Right ventricle myocardium superior (tissue), 1 donor: ENCODE measurements around the gene NEK4. TPM values are rescaled to one million over a fixed set of nuclear protein-coding genes. Genes with fewer than 3 reads are reported as not detected.

Source experiments
- ATAC-seq: fragments of 200-7000 bp; cut with Tn5 transposase; one replicate; pipeline ENCODE4 v1.9.1; 2020; ENCODE audit warnings: mild to moderate bottlenecking; ENCODE audit not compliant: poor library complexity
- DNase-seq: peaks from one replicate; pipeline ENCODE4 v3.0.0-alpha.2; 2020
- intact Hi-C: fragments of 100-400 bp; cut with DNase I; formaldehyde crosslinking; loops from one replicate; pipeline ENCODE4 v1.11.2; 2022
- total RNA-seq: library from RNA; stranded (reverse); fragmentation: NEBNext Ultra II Directional; extraction: Animal tissue kit (Norgen Biotek cat#: 25700); gene quantifications from one replicate; pipeline ENCODE4 v1.2.1, GENCODE V29; 2021
- donor health status: DM: no; HTN: yes; CAD: no; lungs with severe emphysema.

NEK4 gene
- total RNA-seq, 1 donor from 2014 or later, result 19.5 TPM

DNA sequence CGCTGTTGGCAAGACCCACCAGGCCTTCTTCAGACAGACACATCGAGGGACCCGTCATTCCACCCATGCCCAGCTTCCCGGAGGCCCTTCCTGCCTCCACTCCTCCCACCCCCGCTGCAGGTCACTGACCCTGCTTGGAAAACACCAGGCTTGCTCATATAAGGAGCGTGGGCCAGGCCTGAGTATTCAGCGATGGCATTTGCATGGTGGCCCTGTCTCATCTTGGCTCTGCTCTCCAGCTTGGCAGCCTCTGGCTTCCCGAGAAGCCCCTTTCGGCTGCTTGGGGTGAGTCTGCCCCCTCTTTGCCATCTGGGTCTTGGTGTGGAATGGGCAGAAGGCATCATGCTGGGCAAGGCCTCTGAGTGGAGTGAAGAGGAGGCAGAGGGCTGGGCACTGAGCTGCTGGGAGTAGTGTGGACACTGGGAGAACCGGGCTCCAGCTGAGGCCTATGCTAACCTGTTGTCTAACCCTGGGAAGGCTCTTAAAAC is 23.9 kb upstream of the NEK4 start, which contains the start of gene ITIH3:
TSS of gene ITIH3 (plus strand) at position 185 of the 488 bp plus-strand sequence. CDS start at position 193, 8 bp downstream.
- intact Hi-C loops, result no loop called here
- DNase-seq, result no peak

DNA sequence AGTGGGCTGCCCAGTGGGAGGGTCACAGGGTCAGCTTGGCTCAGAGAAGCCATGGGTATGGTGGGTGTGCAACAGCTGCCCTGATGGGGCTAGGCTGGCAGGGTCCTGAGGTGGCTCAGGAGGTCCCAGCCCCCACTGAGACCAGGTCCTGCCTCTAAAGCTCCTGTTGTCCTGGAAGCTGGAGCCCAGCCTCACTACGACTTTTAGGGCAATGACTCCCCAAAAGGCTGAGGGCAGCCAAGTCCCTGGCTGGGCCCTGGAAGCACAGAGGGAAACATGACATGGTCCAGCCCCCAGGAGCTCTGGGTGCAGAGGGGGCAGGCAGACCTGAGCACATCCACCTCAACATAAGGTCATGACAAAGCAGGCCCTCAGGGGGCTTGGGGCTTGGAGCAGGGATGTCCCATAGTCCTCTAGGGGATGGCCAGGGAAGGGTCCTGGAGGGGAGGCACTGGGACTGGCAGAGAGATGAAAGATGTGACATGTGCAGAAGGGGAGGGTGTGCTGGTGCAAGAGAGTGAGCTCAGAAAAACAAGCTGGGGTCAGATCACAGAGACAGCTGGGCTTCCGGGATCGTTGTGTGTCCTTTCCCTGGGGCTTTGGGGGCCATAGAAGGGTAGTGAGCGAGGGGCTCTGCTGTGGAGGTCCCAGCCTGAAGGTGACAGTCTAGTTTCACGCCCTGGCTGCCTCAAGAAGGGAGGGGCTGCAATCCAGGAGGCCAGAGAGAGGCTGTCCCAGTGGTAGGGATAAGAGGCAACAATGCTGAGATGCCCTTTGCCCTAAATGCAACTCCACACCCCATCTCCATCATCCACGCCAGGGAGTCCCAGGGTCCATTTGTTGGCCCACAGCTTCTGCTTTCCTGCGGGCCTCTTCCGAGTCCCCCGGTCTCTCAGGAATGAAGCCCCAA is 23.2 kb upstream of the NEK4 start:
- intact Hi-C loops, result no loop called here

More for the DNA sequence above, 23.9 kb upstream of the NEK4 start, which contains the start of gene ITIH3:
- no peak for ATAC-seq

DNA sequence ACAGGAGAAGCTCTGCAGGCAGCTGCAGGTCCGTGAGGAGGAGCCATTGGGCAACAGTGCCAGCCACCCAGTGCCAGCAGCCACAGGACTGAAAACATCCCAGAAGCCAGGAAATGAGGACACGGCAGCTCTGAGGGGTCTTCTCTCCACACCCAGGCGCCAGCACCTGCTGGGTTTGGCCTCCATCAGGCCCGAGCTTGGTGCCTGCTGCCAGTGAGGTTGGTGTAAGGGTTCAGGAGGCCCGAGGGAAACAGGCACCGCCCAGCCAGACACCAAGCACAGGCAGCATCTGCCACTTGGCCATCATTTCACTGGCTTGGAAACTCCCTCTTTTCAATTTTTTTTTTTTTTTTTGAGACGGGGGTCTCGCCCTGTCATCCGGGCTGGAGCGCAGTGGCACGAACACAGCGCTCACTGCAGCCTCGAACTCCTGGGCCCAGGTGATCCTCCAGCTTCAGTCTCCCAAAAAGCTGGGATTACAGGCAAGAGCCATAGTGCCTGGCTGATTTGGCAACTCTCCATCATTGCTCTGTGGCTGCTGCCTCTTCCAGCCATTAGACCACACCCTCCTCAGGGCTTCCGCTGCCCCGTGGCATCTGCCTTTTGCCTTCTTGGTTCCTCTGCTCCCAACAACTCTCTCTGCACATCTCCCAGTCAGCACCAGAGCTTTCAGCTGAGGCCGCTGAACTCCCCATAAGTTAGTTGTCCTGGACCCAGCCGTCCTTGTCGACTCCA is 22.4 kb upstream of the NEK4 start:
- ATAC-seq (no peak), DNase-seq (no peak)

More for the DNA sequence above, 23.2 kb upstream of the NEK4 start:
- DNase-seq (no peak), ATAC-seq (no peak)

DNA sequence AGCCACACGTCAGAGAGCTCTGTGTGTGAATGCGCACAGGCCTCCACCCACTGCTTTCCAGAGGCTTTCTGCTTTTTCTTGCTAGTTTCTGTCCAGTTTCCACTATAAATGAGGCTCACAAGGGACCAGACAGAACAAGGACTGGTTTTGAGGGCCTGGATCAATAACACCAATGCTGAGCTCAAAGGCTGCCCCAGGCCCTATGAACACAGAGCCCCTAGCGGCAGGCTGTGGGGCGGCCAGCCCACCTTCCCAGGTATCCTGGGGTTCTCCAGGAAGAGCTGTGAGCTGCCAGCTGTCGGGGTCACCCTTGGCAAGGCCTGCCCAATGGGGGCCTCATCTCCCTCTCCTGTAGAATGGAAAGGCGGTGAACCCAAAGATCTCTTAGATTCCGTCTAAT is 21.7 kb upstream of the NEK4 start:
- intact Hi-C loops, result no loop called here
- DNase-seq, result no peak
- no peak for ATAC-seq

More for the DNA sequence above, 22.4 kb upstream of the NEK4 start:
- intact Hi-C loops, result no loop called here

DNA sequence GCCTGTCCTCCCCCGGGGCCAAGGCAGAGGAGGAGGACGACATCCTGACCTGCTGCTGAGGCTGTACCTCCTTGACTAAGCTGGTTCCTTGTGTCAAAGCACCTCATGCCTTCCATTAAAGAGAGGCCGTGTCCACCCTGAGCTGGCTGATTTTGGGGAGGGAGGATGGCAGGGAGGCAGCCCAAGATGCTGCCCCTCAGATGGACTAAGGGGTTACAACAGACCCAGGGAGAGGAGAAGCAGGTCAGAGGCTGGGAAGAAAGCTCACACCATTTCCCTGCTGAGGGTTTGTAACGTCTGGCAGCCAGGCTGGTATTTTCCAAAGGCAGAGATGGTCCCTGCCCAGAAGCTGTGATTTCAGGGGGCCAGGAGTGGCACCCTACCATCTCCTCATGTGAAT is 21.2 kb upstream of the NEK4 start:
- intact Hi-C loops, result no loop called here
- no peak for ATAC-seq
- DNase-seq, result no peak

DNA sequence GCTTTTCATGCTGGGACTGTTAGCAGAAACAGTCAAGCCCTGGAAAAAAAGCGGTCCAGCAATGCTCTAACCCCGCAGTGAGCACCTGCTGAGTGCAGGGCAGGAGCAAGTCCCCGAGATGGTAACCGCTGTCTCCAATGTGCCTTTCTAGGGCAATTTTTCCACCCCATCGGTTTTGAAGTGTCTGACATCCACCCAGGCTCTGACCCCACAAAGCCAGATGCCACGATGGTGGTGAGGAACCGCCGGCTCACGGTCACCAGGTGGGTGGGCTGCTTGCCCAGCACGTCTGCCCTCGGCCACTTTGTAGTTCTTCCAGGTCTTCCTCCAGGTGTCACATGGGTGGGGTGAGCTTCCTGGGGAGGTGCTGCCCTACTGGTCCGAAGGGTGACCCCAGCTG is 20.6 kb upstream of the NEK4 start:
- no peak for ATAC-seq
- no peak for DNase-seq

DNA sequence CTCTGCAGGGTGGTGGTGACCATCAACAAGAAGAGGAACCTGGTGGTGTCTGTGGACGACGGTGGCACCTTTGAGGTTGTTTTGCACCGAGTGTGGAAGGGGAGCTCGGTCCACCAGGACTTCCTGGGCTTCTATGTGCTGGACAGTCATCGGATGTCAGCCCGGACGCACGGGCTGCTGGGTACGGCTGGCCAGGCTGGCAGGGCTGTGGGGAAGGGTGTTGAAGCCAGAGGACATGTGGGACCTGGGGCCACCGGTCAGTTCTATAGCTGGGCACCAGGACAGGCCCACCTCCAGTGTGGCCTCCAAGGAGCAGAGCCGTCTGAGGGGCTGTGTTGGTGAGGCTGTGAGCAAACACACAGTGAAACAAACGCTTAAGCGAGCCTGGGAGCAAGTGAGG is 20.0 kb upstream of the NEK4 start:
- intact Hi-C loops, result no loop called here
- no peak for DNase-seq
- no peak for ATAC-seq

More for the DNA sequence above, 20.6 kb upstream of the NEK4 start:
- intact Hi-C loops, result no loop called here

DNA sequence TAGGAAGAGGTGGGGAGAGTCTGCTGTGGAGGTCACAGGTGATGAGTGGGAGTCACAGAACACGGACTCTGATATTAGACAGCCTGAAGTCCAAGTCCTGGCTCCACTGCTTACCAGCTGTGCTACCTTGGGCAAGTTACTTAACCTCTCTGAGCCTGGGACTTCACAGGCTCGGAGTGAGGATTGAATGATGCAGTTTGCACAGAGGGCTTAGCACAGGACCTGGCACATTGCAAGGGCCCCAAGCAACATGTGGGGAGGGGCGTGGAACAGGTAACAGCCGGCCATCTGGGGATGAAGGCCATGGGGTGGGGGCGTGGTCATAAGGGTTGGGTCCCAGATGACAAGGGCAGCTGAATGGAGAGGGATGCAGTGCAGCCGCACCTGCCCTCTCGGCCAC is 19.6 kb upstream of the NEK4 start:
- ATAC-seq (no peak), DNase-seq (no peak)
- intact Hi-C loops, result no loop called here

DNA sequence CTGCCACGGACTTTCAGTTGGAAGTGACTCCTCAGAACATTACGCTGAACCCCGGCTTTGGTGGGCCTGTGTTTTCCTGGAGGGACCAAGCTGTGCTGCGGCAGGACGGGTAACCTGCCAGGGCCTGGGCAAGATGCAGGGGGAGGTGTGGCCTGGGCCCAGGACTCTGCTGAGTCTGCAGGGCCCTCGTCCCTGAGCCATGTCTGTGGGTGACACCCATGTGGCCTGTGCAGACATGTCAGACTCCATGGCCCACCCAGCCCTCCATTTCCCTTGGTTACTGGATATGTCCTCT is 19.0 kb upstream of the NEK4 start:
- no peak for ATAC-seq
- DNase-seq, result no peak
- intact Hi-C loops, result no loop called here

DNA sequence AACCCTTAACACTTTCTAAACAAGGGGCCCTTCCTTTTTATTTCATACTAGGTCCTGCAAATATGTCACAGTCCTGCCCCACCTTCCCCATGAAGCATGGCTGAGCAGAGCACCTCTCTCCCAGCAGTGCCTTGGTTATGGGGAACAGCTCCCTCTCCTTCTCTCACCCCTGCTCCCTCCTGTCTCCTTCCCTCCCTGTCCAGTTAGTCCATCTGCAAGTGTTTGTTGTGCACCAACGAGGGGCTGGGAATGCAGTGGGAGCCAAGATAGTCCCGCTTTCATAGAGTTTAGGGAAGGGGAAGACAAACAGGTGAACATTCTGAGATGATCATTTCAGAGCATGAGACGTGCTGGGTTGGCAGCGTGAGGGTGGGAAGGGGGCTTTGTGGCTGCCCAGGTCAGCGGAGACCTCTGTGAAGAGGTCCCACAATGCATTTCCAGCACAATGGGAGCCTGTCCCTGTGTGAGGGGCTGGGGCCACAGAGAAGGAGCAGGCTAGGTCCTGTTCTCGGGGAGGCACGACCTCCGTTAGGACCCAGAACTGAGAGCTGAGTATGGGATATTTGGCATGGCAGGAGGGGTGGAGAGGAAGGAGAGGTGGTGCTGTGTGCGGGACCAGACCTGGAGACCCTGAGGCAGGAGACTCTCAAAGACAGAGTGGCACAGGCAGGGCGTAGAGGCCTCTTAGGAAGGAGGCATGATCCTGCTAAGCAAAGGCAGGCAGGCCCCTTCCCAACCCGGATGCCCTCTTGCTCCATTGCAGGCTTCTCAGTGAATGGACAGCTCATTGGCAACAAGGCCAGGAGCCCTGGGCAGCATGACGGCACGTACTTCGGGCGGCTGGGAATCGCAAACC is 18.4 kb upstream of the NEK4 start:
- DNase-seq, result no peak
- no peak for ATAC-seq
- intact Hi-C loops, result no loop called here

DNA sequence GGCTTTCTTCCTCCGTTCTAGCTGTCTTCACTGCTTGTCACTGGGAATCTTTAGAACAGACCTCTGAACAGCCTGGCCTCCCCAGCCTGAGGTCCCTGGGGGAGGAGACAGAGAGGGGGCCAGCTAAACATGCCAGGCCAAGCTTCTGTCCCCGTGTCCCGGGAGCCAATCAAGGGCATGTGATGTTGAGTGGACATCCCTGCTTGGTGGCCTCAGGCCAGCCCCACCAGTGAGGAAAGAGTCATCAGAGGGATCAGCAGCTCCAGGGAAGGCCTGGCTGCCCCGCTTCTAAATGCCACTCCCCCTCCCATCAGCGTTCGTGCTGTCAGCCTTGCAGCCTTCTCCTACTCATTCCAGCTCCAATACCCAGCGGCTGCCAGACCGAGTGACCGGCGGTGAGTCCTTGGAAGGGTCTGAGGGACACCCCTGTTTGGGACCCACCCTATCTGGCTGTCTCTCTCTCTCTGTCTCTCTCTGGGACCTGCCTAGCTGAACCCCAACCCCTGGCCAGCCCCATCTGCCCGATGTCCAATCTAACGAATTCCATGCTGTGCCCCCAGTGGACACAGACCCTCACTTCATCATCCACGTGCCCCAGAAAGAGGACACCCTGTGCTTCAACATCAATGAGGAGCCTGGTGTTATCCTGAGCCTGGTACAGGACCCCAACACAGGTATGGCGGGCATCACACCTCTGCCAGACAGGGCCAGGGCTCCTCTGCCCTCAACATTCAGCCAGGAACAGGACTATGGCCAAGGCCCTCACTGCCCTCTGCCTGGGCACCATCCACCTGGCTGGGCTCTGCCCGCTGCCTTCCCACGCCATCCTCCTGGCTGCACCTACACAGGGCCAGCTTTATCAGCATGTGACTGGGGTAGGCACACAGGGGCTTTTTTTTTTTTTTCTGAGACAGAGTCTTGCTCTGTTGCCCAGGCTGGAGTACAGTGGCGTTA is 17.2 kb upstream of the NEK4 start:
- peak; percentile 31 for DNase-seq

DNA sequence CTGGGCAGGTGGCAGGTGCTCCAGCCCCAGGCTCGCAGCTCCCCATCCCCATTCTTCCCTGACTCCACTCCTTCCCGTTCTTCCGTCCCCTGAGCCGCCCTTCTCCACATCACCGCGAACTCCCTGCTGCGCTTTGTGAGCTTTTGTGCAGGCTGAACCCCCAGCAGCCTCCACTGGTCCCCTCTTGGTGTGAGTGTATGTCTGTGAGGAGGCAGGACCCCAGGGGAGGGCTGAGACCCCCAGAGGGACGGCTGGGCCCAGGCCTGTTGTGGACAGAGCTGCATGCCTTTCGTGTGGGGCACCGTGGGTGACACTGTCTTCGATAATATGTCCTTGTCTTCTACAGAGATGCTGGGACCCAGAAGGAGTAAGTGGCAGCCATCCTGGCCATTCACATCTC is 16.5 kb upstream of the NEK4 start:
- DNase-seq (peak; percentile 12), ATAC-seq (no peak)
- intact Hi-C loops, result no loop called here

More for the DNA sequence above, 17.2 kb upstream of the NEK4 start:
- ATAC-seq, result no peak
- intact Hi-C loops, result no loop called here

DNA sequence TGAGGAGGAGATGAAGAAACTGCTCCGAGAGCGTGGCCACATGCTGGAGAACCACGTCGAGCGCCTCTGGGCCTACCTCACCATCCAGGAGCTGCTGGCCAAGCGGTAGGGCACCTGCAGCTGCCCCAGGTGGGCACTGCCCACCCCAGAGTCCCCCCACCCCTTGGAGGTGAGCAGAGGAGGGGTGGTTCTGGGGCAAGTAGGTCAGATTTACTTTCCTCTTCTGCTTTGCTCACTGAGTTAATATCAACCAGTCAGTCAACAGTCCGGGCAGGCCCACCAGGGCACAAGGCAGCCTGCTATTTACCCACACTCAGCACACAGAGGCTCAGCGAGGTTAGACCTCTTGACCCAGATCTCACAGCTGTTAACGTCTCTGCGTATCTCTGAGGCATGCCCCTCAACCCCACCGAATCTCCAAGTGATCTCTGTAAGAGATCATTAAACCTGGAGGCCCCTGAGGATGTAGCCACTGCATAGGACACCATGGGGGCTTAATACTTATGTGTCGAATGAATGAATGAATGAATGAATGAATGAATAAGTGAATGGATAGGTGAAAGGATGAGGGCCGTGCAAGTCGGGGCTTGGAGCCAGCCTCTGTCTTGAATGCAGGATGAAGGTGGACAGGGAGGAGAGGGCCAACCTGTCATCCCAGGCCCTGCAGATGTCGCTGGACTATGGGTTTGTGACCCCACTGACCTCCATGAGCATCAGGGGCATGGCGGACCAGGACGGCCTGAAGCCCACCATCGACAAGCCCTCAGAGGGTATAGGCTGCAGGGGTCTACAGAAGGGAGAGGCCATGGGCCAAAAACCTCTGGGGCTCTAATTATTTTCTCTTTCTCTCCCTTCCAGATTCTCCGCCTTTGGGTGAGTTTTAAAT is 15.8 kb upstream of the NEK4 start:
- DNase-seq, result peak; percentile 22
- no peak for ATAC-seq
- intact Hi-C loops, result no loop called here

DNA sequence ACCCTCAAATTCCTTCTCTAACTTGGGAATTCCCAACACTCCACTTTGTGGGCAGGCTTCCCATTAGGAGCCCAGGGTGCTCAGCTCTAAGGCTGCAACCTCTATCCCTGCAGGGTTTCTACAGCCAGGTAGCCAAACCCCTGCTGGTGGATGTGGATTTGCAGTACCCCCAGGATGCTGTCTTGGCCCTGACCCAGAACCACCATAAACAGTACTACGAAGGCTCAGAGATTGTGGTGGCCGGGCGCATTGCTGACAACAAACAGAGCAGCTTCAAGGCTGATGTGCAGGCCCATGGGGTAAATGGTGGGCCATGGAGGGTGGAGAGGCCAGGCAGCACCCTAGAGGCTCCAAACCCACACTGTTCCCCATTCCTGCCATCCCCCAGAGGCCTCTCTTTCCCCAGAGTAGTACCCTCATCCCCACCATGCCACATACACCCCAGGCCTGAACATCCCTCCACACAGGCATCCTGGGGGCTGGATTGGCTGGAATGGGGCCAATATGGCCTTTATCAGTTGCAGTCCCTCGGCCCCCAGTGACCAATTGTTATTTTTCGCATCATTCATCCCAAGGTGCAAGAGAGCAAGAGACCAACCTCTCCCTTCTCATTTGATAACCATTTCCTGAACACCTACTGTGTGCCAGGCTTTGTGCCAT is 14.3 kb upstream of the NEK4 start:
- DNase-seq, result peak; percentile 21
- ATAC-seq, result no peak

DNA sequence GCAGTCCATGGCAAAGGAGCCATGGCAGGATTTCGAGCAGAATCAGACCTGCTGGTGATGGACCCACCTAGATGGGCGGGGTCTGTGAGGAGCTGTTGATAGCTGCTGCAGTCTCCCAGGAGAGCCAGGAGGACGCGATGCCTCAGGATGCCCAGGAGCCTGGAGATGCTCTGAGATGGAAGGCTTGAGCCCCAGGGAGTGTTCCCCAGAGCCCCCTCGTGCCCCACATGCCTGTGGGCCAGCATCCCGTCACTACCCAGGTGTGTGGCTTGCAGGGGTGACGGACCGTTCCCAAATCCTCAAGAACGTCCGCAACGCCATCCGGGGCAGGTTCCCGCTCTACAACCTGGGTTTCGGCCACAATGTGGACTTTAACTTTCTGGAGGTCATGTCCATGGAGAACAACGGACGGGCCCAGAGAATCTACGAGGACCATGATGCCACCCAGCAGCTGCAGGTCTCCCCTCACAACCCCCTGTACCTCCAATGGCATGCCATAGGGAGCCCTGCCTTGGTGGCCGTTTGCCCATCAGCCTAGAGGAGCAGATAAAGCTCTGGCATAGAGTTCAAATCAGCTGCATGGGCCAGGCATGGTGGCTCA is 13.4 kb upstream of the NEK4 start:
- no peak for ATAC-seq
- intact Hi-C loops, result no loop called here
- DNase-seq, result peak; percentile 29

More for the DNA sequence above, 14.3 kb upstream of the NEK4 start:
- intact Hi-C loops, result no loop called here

DNA sequence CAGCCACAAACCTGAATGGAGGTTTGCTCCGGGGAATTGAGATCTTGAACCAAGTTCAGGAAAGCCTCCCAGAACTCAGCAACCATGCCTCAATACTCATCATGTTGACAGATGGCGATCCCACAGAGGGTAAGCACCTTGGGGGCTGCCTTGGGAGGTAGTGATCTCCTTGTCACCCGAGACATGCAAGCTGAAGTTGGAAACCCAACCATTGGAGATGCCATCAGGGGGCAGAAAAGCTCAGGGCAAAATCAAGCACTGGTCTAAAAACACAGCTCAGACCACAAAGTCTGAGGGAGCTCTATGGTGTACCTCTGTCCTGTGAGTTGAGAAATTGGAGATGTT is 12.4 kb upstream of the NEK4 start:
- intact Hi-C loops, result no loop called here
- DNase-seq, result no peak
- ATAC-seq, result no peak
